ENCODE results near the gene RIBC1.

DNA sequence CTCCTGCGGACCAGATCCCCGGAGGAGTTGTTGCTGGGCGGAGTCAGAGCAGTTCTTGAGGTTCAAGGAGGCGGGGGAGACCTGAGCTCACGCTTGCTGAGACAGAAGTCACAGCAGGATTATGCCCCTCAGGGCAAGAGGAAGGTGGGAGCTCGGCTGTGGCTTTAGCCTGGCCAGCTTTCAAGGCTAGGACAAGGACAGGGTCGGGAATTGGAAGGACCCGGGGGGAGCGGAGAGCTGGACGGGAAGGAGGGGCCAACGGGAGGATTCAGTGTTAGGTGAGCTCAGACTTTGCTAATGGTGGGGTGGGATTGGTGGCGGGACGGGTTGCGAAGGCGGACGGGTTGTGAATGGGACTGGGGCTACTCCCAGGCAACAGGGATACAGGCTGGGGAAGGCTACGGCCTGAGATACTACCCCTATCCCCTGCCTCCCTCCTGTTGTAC is at the start of gene RIBC1:
- TF ChIP-seq YY1 (tag by site-specific recombination; IDR thresholded peaks at IDR 0.05) = no peak
- TF ChIP-seq, protein P1, sequence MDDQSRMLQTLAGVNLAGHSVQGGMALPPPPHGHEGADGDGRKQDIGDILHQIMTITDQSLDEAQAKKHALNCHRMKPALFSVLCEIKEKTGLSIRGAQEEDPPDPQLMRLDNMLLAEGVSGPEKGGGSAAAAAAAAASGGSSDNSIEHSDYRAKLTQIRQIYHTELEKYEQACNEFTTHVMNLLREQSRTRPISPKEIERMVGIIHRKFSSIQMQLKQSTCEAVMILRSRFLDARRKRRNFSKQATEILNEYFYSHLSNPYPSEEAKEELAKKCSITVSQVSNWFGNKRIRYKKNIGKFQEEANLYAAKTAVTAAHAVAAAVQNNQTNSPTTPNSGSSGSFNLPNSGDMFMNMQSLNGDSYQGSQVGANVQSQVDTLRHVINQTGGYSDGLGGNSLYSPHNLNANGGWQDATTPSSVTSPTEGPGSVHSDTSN (CRISPR knock-in tag; IDR thresholded peaks at IDR 0.05) = no peak
- TF ChIP-seq, protein P2, sequence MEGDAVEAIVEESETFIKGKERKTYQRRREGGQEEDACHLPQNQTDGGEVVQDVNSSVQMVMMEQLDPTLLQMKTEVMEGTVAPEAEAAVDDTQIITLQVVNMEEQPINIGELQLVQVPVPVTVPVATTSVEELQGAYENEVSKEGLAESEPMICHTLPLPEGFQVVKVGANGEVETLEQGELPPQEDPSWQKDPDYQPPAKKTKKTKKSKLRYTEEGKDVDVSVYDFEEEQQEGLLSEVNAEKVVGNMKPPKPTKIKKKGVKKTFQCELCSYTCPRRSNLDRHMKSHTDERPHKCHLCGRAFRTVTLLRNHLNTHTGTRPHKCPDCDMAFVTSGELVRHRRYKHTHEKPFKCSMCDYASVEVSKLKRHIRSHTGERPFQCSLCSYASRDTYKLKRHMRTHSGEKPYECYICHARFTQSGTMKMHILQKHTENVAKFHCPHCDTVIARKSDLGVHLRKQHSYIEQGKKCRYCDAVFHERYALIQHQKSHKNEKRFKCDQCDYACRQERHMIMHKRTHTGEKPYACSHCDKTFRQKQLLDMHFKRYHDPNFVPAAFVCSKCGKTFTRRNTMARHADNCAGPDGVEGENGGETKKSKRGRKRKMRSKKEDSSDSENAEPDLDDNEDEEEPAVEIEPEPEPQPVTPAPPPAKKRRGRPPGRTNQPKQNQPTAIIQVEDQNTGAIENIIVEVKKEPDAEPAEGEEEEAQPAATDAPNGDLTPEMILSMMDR (tag by site-specific recombination; IDR thresholded peaks at IDR 0.05) = no peak
- no peak for TF ChIP-seq TCF7L2 (IDR thresholded peaks at IDR 0.05; ENCODE audit: borderline replicate concordance, low read depth, low read length)
- TF ChIP-seq ZNF785 (tag by site-specific recombination; IDR thresholded peaks at IDR 0.05) = no peak
- no peak for TF ChIP-seq ZNF248 (tag by site-specific recombination; IDR thresholded peaks at IDR 0.05)
- TF ChIP-seq BCL11A (tag by site-specific recombination; IDR thresholded peaks at IDR 0.05; ENCODE audit: low read depth) = no peak
- TF ChIP-seq ZNF626 (tag by site-specific recombination; IDR thresholded peaks at IDR 0.05) = no peak
- TF ChIP-seq ZNF112 (tag by site-specific recombination; IDR thresholded peaks at IDR 0.05) = no peak
- TF ChIP-seq ZNF24 (tag by site-specific recombination; IDR thresholded peaks at IDR 0.05) = no peak
- no peak for TF ChIP-seq ZFP3 (tag by site-specific recombination; IDR thresholded peaks at IDR 0.05; ENCODE audit: low read depth)
- TF ChIP-seq ZNF302 (tag by site-specific recombination; IDR thresholded peaks at IDR 0.05; ENCODE audit: low read depth) = no peak

Measured in HEK293 (cell line).